Astrocyte (in vitro differentiated cells and primary cell): Measurements from ENCODE around the gene RPP40. TPM values are rescaled to one million over a fixed set of nuclear protein-coding genes. Genes with fewer than 3 reads are reported as not detected.

Source experiments
- DNase-seq: peaks from one replicate; pipeline ENCODE4 v3.0.0-alpha.2; 2010; ENCODE audit warnings: low read depth
- FAIRE-seq: peaks from 2 replicates; lab custom pipeline; 2011; peaks lifted over from hg19 to GRCh38; lab: Jason Lieb, UNC
- H2AFZ ChIP-seq: 2 replicates; pipeline ENCODE4 v1.6.0; 2012; ENCODE audit warnings: low read depth, low read length, inconsistent platforms
- H3K27ac ChIP-seq: 2 replicates; pipeline ENCODE4 v1.5.1; 2011; ENCODE audit warnings: low read depth, low read length, inconsistent platforms
- H3K27me3 ChIP-seq: 2 replicates; pipeline ENCODE4 v1.6.0; 2011; ENCODE audit warnings: low read length, inconsistent platforms; ENCODE audit not compliant: insufficient read depth
- H3K36me3 ChIP-seq: 2 replicates; pipeline ENCODE4 v1.5.1; 2011; ENCODE audit warnings: low read length, inconsistent platforms; ENCODE audit not compliant: insufficient read depth
- H3K4me1 ChIP-seq: 2 replicates; pipeline ENCODE4 v1.5.1; 2011; ENCODE audit warnings: low read length, inconsistent platforms; ENCODE audit not compliant: insufficient read depth
- H3K4me2 ChIP-seq: 2 replicates; pipeline ENCODE4 v1.6.0; 2012; ENCODE audit warnings: low read length, inconsistent platforms
- H3K4me3 ChIP-seq: 2 replicates; pipeline ENCODE4 v1.5.1; 2011; ENCODE audit warnings: low read depth, mild to moderate bottlenecking, low read length, inconsistent platforms; ENCODE audit not compliant: insufficient read depth
- H3K79me2 ChIP-seq: 2 replicates; pipeline ENCODE4 v1.6.0; 2012; ENCODE audit warnings: mild to moderate bottlenecking, low read length, inconsistent platforms; ENCODE audit not compliant: insufficient read depth
- H3K9ac ChIP-seq: 2 replicates; pipeline ENCODE4 v1.6.0; 2012; ENCODE audit warnings: mild to moderate bottlenecking, low read length, inconsistent platforms
- H3K9me3 ChIP-seq: 2 replicates; pipeline ENCODE4 v1.5.1; 2012; ENCODE audit warnings: low read depth, mild to moderate bottlenecking, low read length, inconsistent platforms; ENCODE audit not compliant: insufficient read depth
- H4K20me1 ChIP-seq: 2 replicates; pipeline ENCODE4 v1.6.0; 2012; ENCODE audit warnings: low read length, inconsistent platforms; ENCODE audit not compliant: insufficient read depth
- H3K27ac Mint-ChIP-seq: one replicate; pipeline ENCODE4 v1.8.0; 2021; ENCODE audit warnings: mild to moderate bottlenecking, mixed read lengths; ENCODE audit not compliant: unreplicated experiment
- H3K27me3 Mint-ChIP-seq: one replicate; pipeline ENCODE4 v1.8.0; 2021; ENCODE audit warnings: low read depth, mixed read lengths; ENCODE audit not compliant: unreplicated experiment
- H3K36me3 Mint-ChIP-seq: one replicate; pipeline ENCODE4 v1.8.0; 2021; ENCODE audit warnings: low read depth, mixed read lengths; ENCODE audit not compliant: unreplicated experiment
- H3K4me1 Mint-ChIP-seq: one replicate; pipeline ENCODE4 v1.8.0; 2021; ENCODE audit warnings: low read depth, mixed read lengths; ENCODE audit not compliant: unreplicated experiment
- H3K4me3 Mint-ChIP-seq: one replicate; pipeline ENCODE4 v1.8.0; 2021; ENCODE audit warnings: mild to moderate bottlenecking, moderate library complexity, mixed read lengths; ENCODE audit not compliant: unreplicated experiment
- H3K9me3 Mint-ChIP-seq: one replicate; pipeline ENCODE4 v1.8.0; 2021; ENCODE audit warnings: mild to moderate bottlenecking, mixed read lengths; ENCODE audit not compliant: unreplicated experiment
- CTCF ChIP-seq: IDR thresholded peaks from 2 replicates; pipeline ENCODE4 v1.5.1; 2011; ENCODE audit warnings: low read depth, mild to moderate bottlenecking, inconsistent platforms, low read length, moderate library complexity; ENCODE audit not compliant: insufficient read depth
- EZH2 ChIP-seq: IDR thresholded peaks from 2 replicates; pipeline ENCODE4 v1.6.1; 2012; ENCODE audit warnings: mild to moderate bottlenecking, low read length, inconsistent platforms; ENCODE audit not compliant: insufficient read depth
- total RNA-seq: library from RNA; stranded (reverse); gene quantifications from 2 replicates; pipeline ENCODE4 v1.2.1, GENCODE V29; 2021

Gene RPP40
- total RNA-seq, 1 donor from 2014 or later = 16.6 TPM

DNA sequence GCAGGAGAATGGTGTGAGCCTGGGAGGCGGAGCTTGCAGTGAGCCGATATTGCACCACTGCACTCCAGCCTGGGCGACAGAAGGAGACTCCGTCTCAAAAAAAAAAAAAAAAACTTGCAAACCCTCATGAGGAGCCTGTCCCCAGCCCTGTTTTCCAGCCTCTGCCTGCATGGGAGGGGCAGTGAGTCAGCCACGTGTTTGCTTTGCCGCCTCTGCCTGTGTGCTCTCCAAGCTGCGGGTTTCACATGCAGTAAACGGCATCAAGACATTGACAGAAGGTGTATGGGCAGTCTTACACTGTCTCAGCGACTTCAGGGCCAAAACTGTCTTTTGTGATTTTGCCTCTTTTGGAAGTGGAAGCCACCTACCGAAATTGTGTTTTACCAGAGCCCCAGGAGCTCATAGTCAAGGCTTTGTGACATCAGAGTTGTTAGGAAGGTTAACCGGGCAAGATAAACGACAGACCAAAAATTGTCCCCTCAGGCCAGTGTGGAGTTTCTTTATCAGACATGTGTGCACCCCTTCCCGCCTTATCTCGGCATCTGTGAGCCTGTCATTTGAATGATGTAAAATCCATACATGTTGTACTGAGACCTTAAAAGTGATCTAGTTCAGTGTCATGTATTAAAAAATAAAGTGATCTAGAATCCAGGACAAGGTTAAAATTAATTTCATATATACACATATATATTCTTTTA is 52.9 kb downstream of the RPP40 start:
- no peaks in the 10 kb centered on the region for H4K20me1 ChIP-seq
- Mint-ChIP-seq H3K4me3 (peak overlapping the region; percentile 60), H3K27me3 (no peaks in the 10 kb centered on the region), H3K4me1 (no peaks in the 10 kb centered on the region), H3K27ac (no peak overlapping the region), H3K9me3 (no peaks in the 10 kb centered on the region), H3K36me3 (peaks cover 38% of the 10 kb centered on the region)
- DNase-seq (no peak), FAIRE-seq (no peak)
- no peak overlapping the region for H3K4me2 ChIP-seq
- H3K79me2 ChIP-seq = no peaks in the 10 kb centered on the region
- H3K27me3 ChIP-seq = no peaks in the 10 kb centered on the region
- no peak overlapping the region for H3K27ac ChIP-seq
- no peak overlapping the region for H2AFZ ChIP-seq
- no peak overlapping the region for H3K9ac ChIP-seq
- H3K4me3 ChIP-seq = no peak overlapping the region
- H3K4me1 ChIP-seq = no peaks in the 10 kb centered on the region
- H3K9me3 ChIP-seq = no peaks in the 10 kb centered on the region
- peaks cover 3% of the 10 kb centered on the region for H3K36me3 ChIP-seq
- no peak for TF ChIP-seq CTCF
- no peak for TF ChIP-seq EZH2

DNA sequence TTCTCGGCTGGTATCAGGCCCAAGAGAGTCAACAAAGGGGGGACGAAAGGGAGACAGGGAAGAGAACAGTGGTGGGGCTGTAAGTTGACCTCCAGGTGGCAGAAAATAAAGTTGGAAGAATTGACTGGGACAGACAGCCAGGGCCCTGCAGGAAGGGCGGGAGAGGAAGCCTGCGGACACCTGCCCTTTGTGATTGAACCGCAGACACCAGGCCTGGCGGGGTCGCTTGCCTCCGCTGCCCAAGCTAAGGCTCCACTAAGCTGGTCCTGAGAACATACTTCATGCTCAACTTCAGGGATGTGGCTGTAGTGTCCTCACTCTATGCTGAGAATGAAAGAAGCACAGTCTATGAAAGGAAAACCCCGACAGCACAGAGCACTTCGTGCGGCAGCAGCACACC is 53.8 kb downstream of the RPP40 start:
- no peak overlapping the region for H3K27ac Mint-ChIP-seq
- Histone ChIP-seq H3K36me3 (peaks cover 3% of the 10 kb centered on the region), H3K27ac (no peak overlapping the region), H3K4me3 (no peak overlapping the region), H3K79me2 (no peaks in the 10 kb centered on the region), H3K9me3 (no peaks in the 10 kb centered on the region), H3K4me2 (no peak overlapping the region), H4K20me1 (no peaks in the 10 kb centered on the region), H3K4me1 (no peaks in the 10 kb centered on the region), H3K27me3 (no peaks in the 10 kb centered on the region), H2AFZ (no peak overlapping the region), H3K9ac (no peak overlapping the region)
- peaks cover under 1% of the 10 kb centered on the region for H3K4me1 Mint-ChIP-seq
- TF ChIP-seq CTCF (no peak), EZH2 (no peak)
- DNase-seq (no peak), FAIRE-seq (no peak)
- peak overlapping the region; percentile 4 for H3K4me3 Mint-ChIP-seq
- H3K36me3 Mint-ChIP-seq = peaks cover 45% of the 10 kb centered on the region
- no peaks in the 10 kb centered on the region for H3K9me3 Mint-ChIP-seq
- no peaks in the 10 kb centered on the region for H3K27me3 Mint-ChIP-seq

DNA sequence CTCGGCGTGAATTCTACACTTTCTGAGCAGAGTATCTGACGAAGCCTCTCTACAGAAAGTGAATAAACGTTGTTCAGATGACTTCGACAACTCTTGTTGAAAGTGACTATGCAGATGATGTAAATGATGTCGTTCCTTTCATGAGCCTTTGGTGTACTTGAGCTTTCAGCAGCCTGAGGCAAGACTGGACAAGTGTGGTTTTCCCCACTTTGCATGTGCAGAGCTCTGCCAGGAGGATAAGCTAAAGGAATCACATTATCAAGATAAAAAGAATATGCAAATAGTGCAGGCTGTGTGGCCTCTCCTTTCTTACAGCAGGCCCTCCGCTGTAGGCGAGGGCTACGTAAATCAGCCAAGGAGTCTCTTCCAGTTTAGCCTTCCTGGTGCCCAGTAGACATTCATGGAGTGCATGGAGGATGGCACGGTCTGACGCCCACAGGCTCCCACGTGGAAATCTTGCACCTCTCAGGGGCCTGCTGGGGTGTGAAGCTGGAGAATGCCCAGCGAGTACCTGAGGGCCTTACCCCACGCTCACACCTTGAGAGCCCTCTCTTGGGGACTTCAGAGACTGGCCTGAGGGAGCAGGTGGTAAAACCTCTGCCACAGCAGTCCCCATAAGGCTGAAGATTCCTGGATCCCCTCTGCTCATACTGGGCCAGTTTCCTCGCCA is 54.9 kb downstream of the RPP40 start:
- H3K27ac ChIP-seq = no peak overlapping the region
- H3K4me1 ChIP-seq = no peaks in the 10 kb centered on the region
- peaks cover 48% of the 10 kb centered on the region for H3K36me3 Mint-ChIP-seq
- TF ChIP-seq EZH2 = no peak
- TF ChIP-seq CTCF = no peak
- FAIRE-seq = no peak
- no peaks in the 10 kb centered on the region for H3K9me3 ChIP-seq
- no peak for DNase-seq
- H3K27ac Mint-ChIP-seq = peak overlapping the region; percentile 58
- no peak overlapping the region for H3K4me3 ChIP-seq
- H3K79me2 ChIP-seq = no peaks in the 10 kb centered on the region
- no peak overlapping the region for H3K4me2 ChIP-seq
- H3K4me1 Mint-ChIP-seq = peaks cover 12% of the 10 kb centered on the region
- H3K4me3 Mint-ChIP-seq = no peak overlapping the region
- H3K9ac ChIP-seq = no peak overlapping the region
- H2AFZ ChIP-seq = no peak overlapping the region
- H3K9me3 Mint-ChIP-seq = no peaks in the 10 kb centered on the region
- H3K27me3 Mint-ChIP-seq = no peaks in the 10 kb centered on the region
- H3K27me3 ChIP-seq = no peaks in the 10 kb centered on the region
- H3K36me3 ChIP-seq = peaks cover 3% of the 10 kb centered on the region
- H4K20me1 ChIP-seq = no peaks in the 10 kb centered on the region
